Measurements from ENCODE around the gene UGT1A7.

DNA sequence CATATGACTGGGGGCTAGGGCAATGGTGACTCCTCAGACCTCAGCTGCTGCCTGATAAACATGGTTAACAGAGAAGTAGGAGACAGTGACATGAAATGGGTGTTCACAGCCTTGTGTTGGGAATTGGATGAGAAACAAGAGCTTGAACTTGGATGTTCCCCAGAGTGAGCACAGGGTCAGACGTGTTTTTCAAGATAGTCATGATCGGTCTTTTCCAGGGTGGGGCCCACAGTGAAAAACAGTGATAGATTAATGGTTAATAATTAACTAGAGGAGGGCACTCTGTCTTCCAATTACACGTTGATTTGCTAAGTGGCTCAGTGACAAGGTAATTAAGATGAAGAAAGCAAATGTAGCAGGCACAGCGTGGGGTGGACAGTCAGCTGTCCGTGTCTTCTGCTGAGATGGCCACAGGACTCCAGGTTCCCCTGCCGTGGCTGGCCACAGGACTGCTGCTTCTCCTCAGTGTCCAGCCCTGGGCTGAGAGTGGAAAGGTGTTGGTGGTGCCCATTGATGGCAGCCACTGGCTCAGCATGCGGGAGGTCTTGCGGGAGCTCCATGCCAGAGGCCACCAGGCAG, 47.1 kb downstream of the UGT1A7 start, which contains the start of gene UGT1A3:
- TF ChIP-seq, protein P1, sequence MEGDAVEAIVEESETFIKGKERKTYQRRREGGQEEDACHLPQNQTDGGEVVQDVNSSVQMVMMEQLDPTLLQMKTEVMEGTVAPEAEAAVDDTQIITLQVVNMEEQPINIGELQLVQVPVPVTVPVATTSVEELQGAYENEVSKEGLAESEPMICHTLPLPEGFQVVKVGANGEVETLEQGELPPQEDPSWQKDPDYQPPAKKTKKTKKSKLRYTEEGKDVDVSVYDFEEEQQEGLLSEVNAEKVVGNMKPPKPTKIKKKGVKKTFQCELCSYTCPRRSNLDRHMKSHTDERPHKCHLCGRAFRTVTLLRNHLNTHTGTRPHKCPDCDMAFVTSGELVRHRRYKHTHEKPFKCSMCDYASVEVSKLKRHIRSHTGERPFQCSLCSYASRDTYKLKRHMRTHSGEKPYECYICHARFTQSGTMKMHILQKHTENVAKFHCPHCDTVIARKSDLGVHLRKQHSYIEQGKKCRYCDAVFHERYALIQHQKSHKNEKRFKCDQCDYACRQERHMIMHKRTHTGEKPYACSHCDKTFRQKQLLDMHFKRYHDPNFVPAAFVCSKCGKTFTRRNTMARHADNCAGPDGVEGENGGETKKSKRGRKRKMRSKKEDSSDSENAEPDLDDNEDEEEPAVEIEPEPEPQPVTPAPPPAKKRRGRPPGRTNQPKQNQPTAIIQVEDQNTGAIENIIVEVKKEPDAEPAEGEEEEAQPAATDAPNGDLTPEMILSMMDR (IDR thresholded peaks at IDR 0.05) = no peak
- TF ChIP-seq POLR2A (IDR thresholded peaks at IDR 0.05) = no peak

Data from esophagus squamous epithelium (tissue), 4 donors.